NCI-H1436 (cell line): ENCODE measurements around the gene VTI1B.
"Not testable (repeated sequence)": the region's sequence is repeated elsewhere in the genome, so short reads cannot be mapped to it uniquely, and the experiment has no call there.

Experiments
- DNase-seq: peaks from one replicate; lab custom pipeline; 2025; lab: John Stamatoyannopoulos, UW

The VTI1B gene

DNA sequence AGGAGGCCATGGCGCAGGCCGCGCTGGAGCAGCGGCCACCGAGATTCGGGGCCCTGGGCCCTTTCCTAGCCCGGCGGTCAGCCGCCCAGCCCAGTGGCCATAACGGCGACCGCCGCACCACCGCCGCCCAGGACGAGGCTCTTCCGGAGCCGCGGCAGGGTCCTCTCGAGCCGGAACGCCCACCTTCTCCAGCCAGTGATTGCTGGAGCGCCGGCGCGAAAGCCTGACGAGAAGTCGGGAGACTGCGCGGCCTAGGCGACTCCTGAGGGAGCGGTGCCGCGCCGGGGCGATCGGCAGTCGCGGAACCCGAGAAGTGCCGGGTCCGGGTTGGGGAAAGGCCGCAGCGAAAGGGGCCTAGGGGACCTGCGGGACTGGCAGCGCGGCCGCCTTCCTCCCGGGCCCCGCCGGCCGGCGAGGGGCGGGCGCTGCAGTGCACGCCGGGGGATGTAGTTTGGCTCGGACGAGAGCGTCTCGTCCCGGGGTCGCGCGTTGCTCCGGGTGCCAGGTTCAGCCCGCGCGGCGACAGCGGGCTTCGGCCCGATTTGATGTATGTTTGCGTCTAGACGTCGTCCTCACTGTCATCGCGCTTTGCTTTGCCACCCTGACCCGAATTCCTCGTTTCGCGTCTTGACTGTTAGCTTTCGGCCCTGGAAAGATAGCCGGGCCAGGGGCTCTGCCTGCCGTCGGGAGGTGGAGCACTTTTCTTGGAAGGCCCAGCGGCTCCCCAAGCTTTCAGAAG is at the start of gene VTI1B:
Gene VTI1B, minus strand, starts transcription at position 153 of the 739 bp plus-strand sequence. Its CDS starts 143 bp downstream, at position 10.
- peak; percentile 66 for DNase-seq

DNA sequence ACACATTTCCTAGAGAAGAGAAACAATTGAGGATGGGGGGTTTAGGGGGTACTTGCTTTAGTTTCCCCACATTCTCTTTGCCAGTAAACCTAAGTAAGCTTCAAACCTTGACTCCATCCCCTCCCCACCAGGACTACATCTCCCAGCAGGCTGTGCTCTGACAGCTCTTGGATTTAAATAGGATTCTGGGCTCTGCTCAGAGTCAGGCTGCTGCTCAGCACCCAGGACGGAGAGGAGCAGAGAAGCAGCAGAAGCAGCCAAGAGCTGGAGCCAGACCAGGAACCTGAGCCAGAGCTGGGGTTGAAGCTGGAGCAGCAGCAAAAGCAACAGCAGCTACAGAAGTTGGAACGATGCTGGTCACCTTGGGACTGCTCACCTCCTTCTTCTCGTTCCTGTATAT is 47.9 kb upstream of the VTI1B start:
- peak; percentile 9 for DNase-seq

DNA sequence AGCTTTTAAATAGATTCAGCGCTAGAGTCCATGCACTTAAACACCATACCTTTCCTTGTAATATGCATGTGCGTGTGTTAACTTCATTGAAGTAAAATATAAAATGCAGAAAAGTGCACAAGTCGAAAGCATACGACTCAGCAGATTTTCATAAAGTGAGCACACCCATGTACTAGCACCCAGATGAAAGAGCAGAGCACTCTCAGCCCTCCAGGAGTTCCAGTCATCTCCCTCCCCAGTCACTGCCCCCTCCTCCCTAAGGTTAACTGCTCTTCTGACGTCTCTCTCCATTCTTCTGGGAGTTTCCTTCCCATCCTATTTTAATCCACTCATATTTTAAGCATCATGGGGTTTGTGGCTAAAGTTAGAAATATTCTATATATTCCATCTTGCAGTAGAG is 47.4 kb upstream of the VTI1B start:
- no peak for DNase-seq

DNA sequence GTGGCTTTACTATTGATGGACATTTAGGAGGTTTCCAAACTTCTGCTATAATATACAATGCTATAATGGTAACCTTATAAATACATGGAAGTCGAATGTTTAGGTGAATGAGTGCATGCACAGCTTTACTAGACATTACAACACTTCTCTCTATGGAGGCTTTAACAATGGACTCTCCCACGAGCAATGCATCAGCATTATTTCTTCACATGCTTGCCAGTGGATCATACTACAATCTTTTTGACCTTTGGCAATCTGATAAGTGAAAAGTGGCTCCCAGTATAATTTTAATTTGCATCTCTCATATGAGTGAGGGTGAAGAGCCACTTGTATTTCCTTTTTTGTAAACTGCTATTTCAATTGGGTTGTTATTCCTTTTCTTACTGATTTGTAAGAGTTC is 45.4 kb upstream of the VTI1B start:
- no peak for DNase-seq

- DNase-seq = not testable (repeated sequence)
Measured at GRCh38 chr14:67719385-67719784, 45.0 kb upstream of the VTI1B start.

DNA sequence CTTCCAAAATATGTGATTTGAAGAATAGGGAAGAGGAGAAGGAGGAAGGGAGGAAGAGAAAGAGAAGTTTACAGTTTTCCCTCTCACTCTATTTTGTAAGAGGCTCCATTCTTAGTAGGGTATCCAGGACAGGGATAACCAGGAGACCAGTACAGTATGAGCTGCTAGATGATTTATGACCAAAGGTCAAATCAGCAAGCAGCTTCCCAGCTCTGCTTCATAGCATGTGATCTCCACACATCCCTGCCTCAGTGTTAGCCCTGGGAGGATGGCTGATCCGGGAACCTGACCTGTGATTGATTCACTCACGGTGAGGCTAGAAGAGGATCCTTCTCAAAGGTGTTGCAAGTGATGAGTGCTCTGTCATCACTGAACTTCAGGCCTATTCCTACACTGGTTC is 43.8 kb upstream of the VTI1B start:
- DNase-seq = no peak

DNA sequence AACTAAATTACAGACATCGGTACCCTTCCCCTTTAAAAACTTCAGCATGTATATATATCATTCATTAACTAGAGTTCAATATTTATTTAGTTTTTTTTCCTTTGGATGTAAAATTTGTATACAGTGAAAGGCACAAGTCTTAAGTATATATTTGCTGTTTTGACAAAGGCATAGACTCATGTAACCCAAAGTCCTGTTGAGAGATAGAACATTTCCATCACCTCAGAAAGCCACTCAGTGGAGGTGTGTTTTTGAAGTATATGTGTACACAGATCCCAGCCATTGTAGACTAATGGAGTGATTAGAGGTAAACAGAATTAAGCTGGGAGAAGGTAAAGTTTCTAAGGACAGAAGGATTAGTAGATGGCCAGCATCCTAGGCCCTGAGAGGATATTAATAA is 42.6 kb upstream of the VTI1B start:
- DNase-seq = no peak

DNA sequence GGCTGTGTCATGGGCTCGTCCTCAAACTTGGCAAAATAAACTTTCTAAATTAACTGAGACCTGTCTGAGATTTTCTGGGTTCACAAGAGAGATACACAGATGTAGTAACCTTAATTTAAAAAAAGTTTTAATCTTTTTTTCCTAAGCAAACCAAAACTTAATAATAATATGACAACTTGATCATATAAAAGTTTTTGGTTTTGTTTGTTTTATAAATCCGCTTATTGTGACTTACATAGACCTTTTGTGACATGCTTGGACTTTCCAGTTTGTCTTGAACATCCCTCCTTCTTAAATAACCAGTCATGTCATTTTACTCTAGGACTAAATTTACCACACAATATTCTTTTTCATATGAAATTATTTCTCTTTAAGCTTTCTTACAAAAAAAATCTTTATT is 35.8 kb upstream of the VTI1B start:
- DNase-seq = no peak

- not testable (repeated sequence) for DNase-seq
Measured at GRCh38 chr14:67709796-67710195, 35.4 kb upstream of the VTI1B start.

- not testable (repeated sequence) for DNase-seq
Measured at GRCh38 chr14:67709346-67709745, 34.9 kb upstream of the VTI1B start.

GRCh38 chr14:67705211-67705610 is 30.8 kb upstream of the VTI1B start:
- DNase-seq = no peak

DNA sequence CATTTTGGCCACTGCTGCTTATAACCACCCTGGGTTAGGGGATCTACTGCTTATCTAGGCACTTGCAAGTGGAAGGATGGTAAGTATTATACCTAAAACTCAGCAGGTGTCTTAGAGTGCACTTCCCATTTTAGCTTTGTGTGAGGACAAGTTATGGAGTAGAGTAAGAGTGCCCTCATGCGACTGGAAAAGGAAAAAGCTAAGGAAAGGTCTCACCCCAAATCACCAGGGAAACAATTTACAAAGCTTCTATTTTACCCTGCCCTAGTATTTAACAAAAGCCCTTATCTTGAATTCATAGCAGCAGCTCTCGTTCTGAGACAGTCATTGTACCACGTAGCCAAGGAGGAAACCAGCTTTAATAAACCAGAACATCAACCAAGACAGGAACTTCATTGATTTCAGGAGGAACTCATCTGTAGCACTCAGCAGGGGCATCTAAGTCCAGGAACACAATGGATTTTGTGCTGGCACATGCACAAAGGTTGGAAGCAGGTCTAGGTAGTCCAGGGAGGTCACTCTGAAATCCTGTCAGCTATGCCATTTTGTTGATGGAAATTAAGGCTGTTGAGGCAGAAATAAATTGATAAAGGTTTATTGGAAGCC is 30.2 kb upstream of the VTI1B start:
- DNase-seq = peak; percentile 45

DNA sequence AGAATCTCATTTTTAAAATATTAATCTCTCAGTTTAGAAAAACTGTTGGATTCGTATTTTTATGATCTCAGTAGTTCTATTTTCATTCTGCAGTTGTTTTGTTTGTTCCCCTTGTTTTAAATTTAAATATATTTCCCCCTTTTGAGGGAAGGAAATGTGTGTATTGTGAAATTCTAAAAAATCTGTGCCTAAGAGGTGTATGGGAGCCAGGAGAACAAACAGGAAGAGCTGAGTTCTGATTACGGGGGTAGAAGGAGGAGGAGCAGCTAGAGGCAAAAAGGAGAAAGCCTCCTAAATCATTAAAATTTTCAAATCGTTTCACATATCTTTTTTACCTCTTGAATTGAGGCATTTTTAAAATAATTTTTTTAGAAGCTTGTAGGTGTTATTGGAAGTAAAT is 29.6 kb upstream of the VTI1B start:
- no peak for DNase-seq

GRCh38 chr14:67701492-67701891 is 27.1 kb upstream of the VTI1B start, which contains the start of gene RDH12:
RDH12 (plus strand) TSS chr14:67701886; CDS start chr14:67722643, 20,757 bp downstream.
- not testable (repeated sequence) for DNase-seq

GRCh38 chr14:67698179-67698578 is 23.7 kb upstream of the VTI1B start:
- DNase-seq = no peak

- DNase-seq = no peak
Measured at GRCh38 chr14:67697006-67697405, 22.6 kb upstream of the VTI1B start.

DNA sequence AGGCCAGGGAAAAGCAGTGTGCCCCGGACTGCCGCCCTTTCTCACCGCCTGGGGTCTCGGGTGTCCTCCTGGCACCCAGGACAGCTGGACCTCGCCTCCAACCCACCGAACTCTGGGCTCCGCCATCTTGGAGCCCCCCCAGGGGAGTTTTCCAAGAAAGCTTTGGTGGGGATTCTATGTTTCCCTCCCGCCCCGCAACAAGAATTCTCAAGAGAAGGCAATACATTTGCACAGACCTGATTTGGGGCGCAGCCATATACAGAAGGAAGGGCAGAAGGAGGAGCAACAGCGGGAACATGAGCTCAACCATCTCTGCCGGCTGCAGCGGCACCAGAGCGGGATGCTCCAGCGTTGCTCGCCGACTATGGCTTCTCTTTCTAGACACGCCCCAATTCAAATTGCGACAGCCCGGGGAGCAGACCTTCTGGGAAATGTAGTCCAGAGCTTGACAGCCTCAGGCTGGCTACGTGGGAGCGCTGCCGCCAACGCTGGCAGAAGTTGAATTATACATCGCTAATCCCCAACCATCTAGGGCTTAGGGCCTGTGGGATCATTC is 21.0 kb upstream of the VTI1B start, which contains the start of gene RDH11:
Gene RDH11, minus strand, starts transcription at position 371 of the 556 bp plus-strand sequence. Its CDS starts 61 bp downstream, at position 310.
- peak; percentile 87 for DNase-seq

DNA sequence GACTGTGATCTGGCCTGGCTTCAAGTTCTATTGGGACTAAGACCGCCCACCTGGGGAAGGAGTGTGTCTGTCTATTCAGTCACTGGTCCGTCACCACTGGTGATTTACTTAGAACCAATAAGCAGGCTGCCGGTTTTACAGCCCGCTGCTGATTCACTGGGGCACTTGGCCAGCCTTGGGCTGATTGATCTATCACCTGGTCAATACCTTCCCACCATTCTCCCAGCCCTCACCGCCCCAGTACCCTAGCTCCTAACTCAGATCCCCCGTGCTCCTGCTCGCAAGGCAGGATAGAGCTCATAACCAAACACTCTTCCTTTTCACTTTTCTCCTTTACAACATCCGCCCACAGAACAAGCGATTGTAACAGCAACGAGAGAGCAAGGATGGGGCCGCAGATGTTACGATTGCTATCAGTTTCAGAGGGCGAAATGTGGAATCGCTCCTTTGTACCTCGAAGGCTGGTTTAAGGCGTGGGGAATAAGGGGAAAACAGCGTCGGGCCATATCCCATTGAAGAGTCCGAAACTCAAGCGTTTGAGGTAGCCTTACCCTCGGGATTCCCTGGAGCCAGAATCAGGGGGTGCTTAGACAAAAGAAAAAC is 20.5 kb upstream of the VTI1B start:
- peak; percentile 81 for DNase-seq

DNA sequence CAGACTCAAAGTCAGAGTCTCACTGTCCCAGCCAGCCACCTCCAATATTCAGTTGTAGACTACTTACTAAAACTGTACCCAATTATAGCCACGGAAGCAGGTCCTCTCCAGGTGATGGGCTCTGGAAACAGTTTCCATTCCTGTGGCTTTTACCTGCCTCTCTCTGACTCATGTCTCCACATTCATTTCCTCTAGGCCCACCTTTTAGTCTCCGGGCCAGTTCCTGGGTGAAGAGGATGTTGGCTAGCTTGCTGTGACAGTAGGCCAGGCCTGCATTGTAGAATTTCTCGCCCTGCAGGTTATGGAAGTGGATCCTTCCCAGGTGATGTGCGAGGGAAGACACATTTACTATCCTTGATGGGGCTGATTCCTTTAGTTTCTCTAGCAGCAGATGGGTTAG is 15.6 kb upstream of the VTI1B start:
- no peak for DNase-seq

- DNase-seq = no peak
Measured at GRCh38 chr14:67683842-67684241, 9.4 kb upstream of the VTI1B start.

- DNase-seq = no peak
Measured at GRCh38 chr14:67680941-67681340, 6.5 kb upstream of the VTI1B start.

GRCh38 chr14:67680121-67680602 is 5.7 kb upstream of the VTI1B start:
- no peak for DNase-seq

DNA sequence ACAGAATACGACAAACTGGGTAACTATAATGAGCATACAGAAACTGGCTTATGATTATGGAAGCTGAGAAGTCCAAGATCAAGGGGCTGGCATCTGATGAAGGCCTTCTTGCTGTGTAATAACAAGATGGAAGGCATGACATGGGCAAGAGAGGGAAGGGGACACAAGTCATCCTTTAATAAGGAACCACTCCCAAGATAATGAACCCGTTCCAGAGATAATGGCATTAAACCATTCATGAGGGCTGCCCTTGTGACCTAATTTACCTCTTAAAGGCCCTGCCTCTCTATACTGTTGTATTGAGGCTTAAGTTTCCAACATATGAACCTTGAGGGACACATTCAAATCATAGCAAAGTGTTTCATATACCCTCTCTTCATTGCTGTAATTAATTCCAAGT is 4.6 kb upstream of the VTI1B start:
- DNase-seq = no peak
